H1 (cell line): ENCODE measurements around the gene ANGPTL8. TPM values are rescaled to one million over a fixed set of nuclear protein-coding genes. Genes with fewer than 3 reads are reported as not detected.

Source experiments
- ATF2 ChIP-seq: IDR thresholded peaks from 2 replicates; pipeline ENCODE4 v1.6.1; 2012; ENCODE audit warnings: low read length, inconsistent platforms
- HDAC6 ChIP-seq: IDR thresholded peaks from one replicate; pipeline ENCODE4 v1.7.1; 2012; ENCODE audit warnings: low read depth, mild to moderate bottlenecking, inconsistent platforms, low read length, moderate library complexity
- polyA plus RNA-seq, 7 experiments: library from polyadenylated mRNA; depleted of rRNA in 3 of 7; stranded (reverse) in 5 of 7; unstranded in 2 of 7; fragments of >200 nt in 5 of 7; fragments of 200-250 nt in 2 of 7; gene quantifications; 1 replicate in 5 of 7; 2 replicates in 1 of 7; 4 replicates in 1 of 7; pipeline versions ENCODE4 v1.2.1 to v1.2.3, GENCODE V29; 2011 to 2013; ENCODE audit warnings: missing spikeins in 2 of 7, mixed read lengths in 2 of 7
- total RNA-seq: library from RNA; stranded (reverse); fragmentation: NEBNext Ultra II Directional; extraction: Animal tissue kit (Norgen Biotek cat#: 25700); gene quantifications from 2 replicates; pipeline ENCODE4 v1.2.1, GENCODE V29; 2021

The ANGPTL8 gene
- total and polyA plus RNA-seq, 2 of the 8 experiments (the other 6 are each of a cell fraction or from before 2014, with no cell fraction given), result not detected

- TF ChIP-seq ATF2, result no peak
- no peak for TF ChIP-seq HDAC6
These were observed 50.8 kb downstream of the ANGPTL8 start (continued) for GRCh38 chr19:11290256-11290655.
